ENCODE data around the gene SH3BP5. TPM values are rescaled to one million over a fixed set of nuclear protein-coding genes. Genes with fewer than 3 reads are reported as not detected.

The SH3BP5 gene
- total RNA-seq, 2 experiments from 2014 or later, result 8.9 to 9.4 TPM

GRCh38 chr3:15255215-15255614 is 77.2 kb downstream of the SH3BP5 start:
- Mint-ChIP-seq H3K4me3 (no peak overlapping the region), H3K9me3 (ENCODE audit: low read depth) (no peaks in the 10 kb centered on the region), H3K36me3 (ENCODE audit: low read depth) (peaks cover 17% of the 10 kb centered on the region), H3K4me1 (peaks cover 6% of the 10 kb centered on the region), H3K27me3 (no peaks in the 10 kb centered on the region), H3K27ac (no peak overlapping the region)
- DNase-seq (no peak), ATAC-seq (no peak)
- CTCF ChIA-PET, result interaction anchor here (0.6 to 1.0 kb wide), 2 partner anchors 108 to 150 kb away, joined by 3 to 4 read pairs; no protein-coding TSS in a partner anchor
- POLR2A ChIA-PET, result no interaction called here
- intact Hi-C loops (cut with DNase I, micrococcal nuclease), result no loop called here

GRCh38 chr3:15253023-15253697 is 79.2 kb downstream of the SH3BP5 start:
- ATAC-seq, result peak; percentile 19
- no peaks in the 10 kb centered on the region for H3K27me3 Mint-ChIP-seq
- no peak for DNase-seq
- ChIA-PET CTCF (interaction anchor here (0.8 to 1.4 kb wide), 3 partner anchors 15 to 152 kb away, joined by 3 to 5 read pairs (median 3); no protein-coding TSS in a partner anchor), POLR2A (interaction anchor here (0.8 kb wide), 1 partner anchor 48 kb away, joined by 3 read pairs; no protein-coding TSS in a partner anchor)
- H3K27ac Mint-ChIP-seq, result peak overlapping the region; percentile 63
- no peak overlapping the region for H3K4me3 Mint-ChIP-seq
- H3K4me1 Mint-ChIP-seq, result peaks cover 6% of the 10 kb centered on the region
- intact Hi-C loops (cut with DNase I, micrococcal nuclease), result no loop called here
- peaks cover 17% of the 10 kb centered on the region for H3K36me3 Mint-ChIP-seq (ENCODE audit: low read depth)
- no peaks in the 10 kb centered on the region for H3K9me3 Mint-ChIP-seq (ENCODE audit: low read depth)

- H3K27me3 Mint-ChIP-seq, result no peaks in the 10 kb centered on the region
- no peaks in the 10 kb centered on the region for H3K9me3 Mint-ChIP-seq (ENCODE audit: low read depth)
- no peak overlapping the region for H3K4me3 Mint-ChIP-seq
- H3K27ac Mint-ChIP-seq, result no peak overlapping the region
- intact Hi-C loops (cut with DNase I, micrococcal nuclease), result no loop called here
- no peak for DNase-seq
- peaks cover 4% of the 10 kb centered on the region for H3K4me1 Mint-ChIP-seq
- POLR2A ChIA-PET, result no interaction called here
- peaks cover 33% of the 10 kb centered on the region for H3K36me3 Mint-ChIP-seq (ENCODE audit: low read depth)
- CTCF ChIA-PET, result interaction anchor here (0.9 to 1.2 kb wide), 6 partner anchors 9 to 158 kb away, joined by 3 to 6 read pairs (median 3); partner anchors contain the start of gene SH3BP5
- ATAC-seq, result no peak
These were observed 86.2 kb downstream of the SH3BP5 start for GRCh38 chr3:15246186-15246585.

- Mint-ChIP-seq H3K4me3 (no peak overlapping the region), H3K4me1 (peaks cover 4% of the 10 kb centered on the region), H3K27me3 (no peaks in the 10 kb centered on the region), H3K36me3 (ENCODE audit: low read depth) (peaks cover 32% of the 10 kb centered on the region), H3K27ac (no peak overlapping the region), H3K9me3 (ENCODE audit: low read depth) (no peaks in the 10 kb centered on the region)
- intact Hi-C loops (cut with DNase I, micrococcal nuclease), result no loop called here
- ChIA-PET CTCF (interaction anchor here (0.6 to 2.3 kb wide), 3 partner anchors 24 to 161 kb away, joined by 4 to 8 read pairs (median 5); no protein-coding TSS in a partner anchor), POLR2A (no interaction called here)
- DNase-seq (no peak), ATAC-seq (no peak)
These were observed 88.4 kb downstream of the SH3BP5 start for GRCh38 chr3:15243822-15244482.

- intact Hi-C loops (cut with DNase I, micrococcal nuclease), result loop anchor here (1.0 kb wide), 1 partner anchor 164 kb away; no protein-coding TSS in a partner anchor
- no peak overlapping the region for H3K27ac Mint-ChIP-seq
- no peaks in the 10 kb centered on the region for H3K27me3 Mint-ChIP-seq
These were observed 91.0 kb downstream of the SH3BP5 start for GRCh38 chr3:15241341-15241740.

GRCh38 chr3:15229262-15229661 is 103.1 kb downstream of the SH3BP5 start:
- Mint-ChIP-seq H3K36me3 (ENCODE audit: low read depth) (peaks cover 13% of the 10 kb centered on the region), H3K9me3 (ENCODE audit: low read depth) (no peaks in the 10 kb centered on the region), H3K27ac (no peak overlapping the region), H3K4me3 (no peak overlapping the region), H3K4me1 (peaks cover 2% of the 10 kb centered on the region), H3K27me3 (no peaks in the 10 kb centered on the region)
- intact Hi-C loops (cut with DNase I, micrococcal nuclease), result no loop called here
- no peak for DNase-seq
- no peak for ATAC-seq
- CTCF ChIA-PET, result interaction anchor here (0.8 to 1.0 kb wide), 2 partner anchors 12 to 37 kb away, joined by 3 to 4 read pairs; no protein-coding TSS in a partner anchor
- POLR2A ChIA-PET, result no interaction called here

More at GRCh38 chr3:15241341-15241740, 91.0 kb downstream of the SH3BP5 start:
- POLR2A ChIA-PET, result no interaction called here
- ATAC-seq (peak; percentile 57), DNase-seq (peak; percentile 70)
- peaks cover 24% of the 10 kb centered on the region for H3K36me3 Mint-ChIP-seq (ENCODE audit: low read depth)
- no peaks in the 10 kb centered on the region for H3K9me3 Mint-ChIP-seq (ENCODE audit: low read depth)
- H3K4me3 Mint-ChIP-seq, result no peak overlapping the region
- CTCF ChIA-PET, result interaction anchor here (0.7 to 1.9 kb wide), 12 partner anchors 12 to 193 kb away, joined by 3 to 6 read pairs (median 3); no protein-coding TSS in a partner anchor
- H3K4me1 Mint-ChIP-seq, result peaks cover 4% of the 10 kb centered on the region

- ChIA-PET CTCF (no interaction called here), POLR2A (no interaction called here)
- Mint-ChIP-seq H3K27ac (no peak overlapping the region), H3K9me3 (ENCODE audit: low read depth) (no peaks in the 10 kb centered on the region), H3K4me1 (peaks cover 2% of the 10 kb centered on the region), H3K27me3 (no peaks in the 10 kb centered on the region), H3K36me3 (ENCODE audit: low read depth) (peaks cover 17% of the 10 kb centered on the region), H3K4me3 (no peak overlapping the region)
- intact Hi-C loops (cut with DNase I, micrococcal nuclease), result no loop called here
- DNase-seq (no peak), ATAC-seq (no peak)
These were observed 104.2 kb downstream of the SH3BP5 start for GRCh38 chr3:15228147-15228546.

- Mint-ChIP-seq H3K9me3 (ENCODE audit: low read depth) (no peaks in the 10 kb centered on the region), H3K27me3 (no peaks in the 10 kb centered on the region), H3K27ac (no peak overlapping the region), H3K36me3 (ENCODE audit: low read depth) (peaks cover 28% of the 10 kb centered on the region), H3K4me3 (no peak overlapping the region), H3K4me1 (peaks cover 2% of the 10 kb centered on the region)
- ChIA-PET CTCF (interaction anchor here (0.6 to 0.7 kb wide), 2 partner anchors 22 to 310 kb away, joined by 3 to 6 read pairs; no protein-coding TSS in a partner anchor), POLR2A (interaction anchor here (0.7 kb wide), 1 partner anchor 105 kb away, joined by 6 read pairs; no protein-coding TSS in a partner anchor)
- DNase-seq (no peak), ATAC-seq (no peak)
- intact Hi-C loops (cut with DNase I, micrococcal nuclease), result no loop called here
These were observed 108.5 kb downstream of the SH3BP5 start for GRCh38 chr3:15223685-15224572.

GRCh38 chr3:15221574-15222217 is 110.7 kb downstream of the SH3BP5 start:
- Mint-ChIP-seq H3K27ac (no peak overlapping the region), H3K9me3 (ENCODE audit: low read depth) (no peaks in the 10 kb centered on the region), H3K4me3 (no peak overlapping the region), H3K27me3 (no peaks in the 10 kb centered on the region), H3K4me1 (peaks cover 8% of the 10 kb centered on the region), H3K36me3 (ENCODE audit: low read depth) (peaks cover 35% of the 10 kb centered on the region)
- DNase-seq, result no peak
- ChIA-PET POLR2A (interaction anchor here (0.9 kb wide), 1 partner anchor 15 kb away, joined by 6 read pairs; no protein-coding TSS in a partner anchor), CTCF (interaction anchor here (0.6 to 1.5 kb wide), 5 partner anchors 8 to 183 kb away, joined by 3 to 6 read pairs (median 5); no protein-coding TSS in a partner anchor)
- no peak for ATAC-seq
- intact Hi-C loops (cut with DNase I, micrococcal nuclease), result no loop called here

GRCh38 chr3:15220661-15221060 is 111.7 kb downstream of the SH3BP5 start:
- no peaks in the 10 kb centered on the region for H3K9me3 Mint-ChIP-seq (ENCODE audit: low read depth)
- ATAC-seq, result no peak
- H3K27me3 Mint-ChIP-seq, result no peaks in the 10 kb centered on the region
- intact Hi-C loops (cut with DNase I, micrococcal nuclease), result no loop called here
- H3K4me3 Mint-ChIP-seq, result no peak overlapping the region
- DNase-seq, result no peak
- CTCF ChIA-PET, result interaction anchor here (0.6 kb wide), 1 partner anchor 381 kb away, joined by 3 read pairs; the partner anchor contains the start of gene BTD
- POLR2A ChIA-PET, result no interaction called here
- peaks cover 35% of the 10 kb centered on the region for H3K36me3 Mint-ChIP-seq (ENCODE audit: low read depth)
- peaks cover 10% of the 10 kb centered on the region for H3K4me1 Mint-ChIP-seq
- no peak overlapping the region for H3K27ac Mint-ChIP-seq

Data from activated CD4-positive, alpha-beta T cell treated with anti-CD3 and anti-CD28 coated beads for 36 hours (primary cell).